Inflammatory macrophage treated with lipopolysaccharide for 4 hours (primary cell): ENCODE results near the gene ZNRF3.
"Not testable (repeated sequence)": the region's sequence is repeated elsewhere in the genome, so short reads cannot be mapped to it uniquely, and the experiment has no call there.

ENCODE experiments used
- DNase-seq: peaks from one replicate; pipeline ENCODE4 v3.0.0-alpha.2; 2020

ZNRF3 gene

GRCh38 chr22:28935713-28936112 lies 52.3 kb downstream of the ZNRF3 start:
- DNase-seq = no peak

GRCh38 chr22:28936200-28936599 lies 52.8 kb downstream of the ZNRF3 start:
- no peak for DNase-seq

- DNase-seq = no peak
Observed at GRCh38 chr22:28937206-28938025, 54.0 kb downstream of the ZNRF3 start.

- no peak for DNase-seq
Observed at GRCh38 chr22:28938286-28938833, 55.0 kb downstream of the ZNRF3 start.

GRCh38 chr22:28939394-28939793 lies 56.0 kb downstream of the ZNRF3 start:
- no peak for DNase-seq

- no peak for DNase-seq
Observed at GRCh38 chr22:28939932-28940331, 56.6 kb downstream of the ZNRF3 start.

- DNase-seq = no peak
Observed at GRCh38 chr22:28940441-28940840, 57.1 kb downstream of the ZNRF3 start.

GRCh38 chr22:28942333-28942732 lies 59.0 kb downstream of the ZNRF3 start:
- no peak for DNase-seq

GRCh38 chr22:28942801-28943500 lies 59.6 kb downstream of the ZNRF3 start:
- no peak for DNase-seq

- DNase-seq = peak; percentile 66
Observed at GRCh38 chr22:28943501-28943879, 60.1 kb downstream of the ZNRF3 start.

GRCh38 chr22:28947125-28947524 lies 63.8 kb downstream of the ZNRF3 start:
- DNase-seq = no peak

GRCh38 chr22:28948424-28948823 lies 65.1 kb downstream of the ZNRF3 start:
- DNase-seq = no peak

GRCh38 chr22:28948860-28949551 lies 65.6 kb downstream of the ZNRF3 start:
- DNase-seq = not testable (repeated sequence)

GRCh38 chr22:28949788-28950187 lies 66.4 kb downstream of the ZNRF3 start:
- DNase-seq = no peak

- DNase-seq = no peak
Observed at GRCh38 chr22:28950617-28951411, 67.4 kb downstream of the ZNRF3 start.

GRCh38 chr22:28951530-28951929 lies 68.2 kb downstream of the ZNRF3 start:
- DNase-seq = no peak

- DNase-seq = no peak
Observed at GRCh38 chr22:28951969-28952521, 68.7 kb downstream of the ZNRF3 start.

GRCh38 chr22:28952857-28953256 lies 69.5 kb downstream of the ZNRF3 start:
- no peak for DNase-seq

GRCh38 chr22:28953403-28953802 lies 70.0 kb downstream of the ZNRF3 start:
- DNase-seq = no peak

- no peak for DNase-seq
Observed at GRCh38 chr22:28953976-28954880, 70.9 kb downstream of the ZNRF3 start.

GRCh38 chr22:28955817-28956216 lies 72.4 kb downstream of the ZNRF3 start:
- no peak for DNase-seq
